CD4-positive, alpha-beta T cell (primary cell): ENCODE measurements around the gene DNAH1. TPM values are rescaled to one million over a fixed set of nuclear protein-coding genes. Genes with fewer than 3 reads are reported as not detected.

Experiments used
- ATAC-seq: fragments of 200-7000 bp; cut with Tn5 transposase; one replicate; pipeline ENCODE4 v1.10.0; 2022; ENCODE audit warnings: mild to moderate bottlenecking; ENCODE audit not compliant: poor library complexity
- CTCF ChIA-PET: fragments of 350-600 bp; sonication (Branson Sonifier 250); formaldehyde crosslinking; loops from one replicate; lab custom pipeline; 2021; ENCODE audit warnings: antibody characterized with exemption, inconsistent platforms; lab: Charles Lee
- POLR2A ChIA-PET: fragments of 350-600 bp; sonication (Branson Sonifier 250); formaldehyde crosslinking; loops from one replicate; lab custom pipeline; 2021; ENCODE audit warnings: antibody characterized with exemption, inconsistent platforms; lab: Charles Lee
- DNase-seq, 14 experiments: peaks; one replicate each; pipeline ENCODE4 v3.0.0-alpha.2; 2013 to 2020; ENCODE audit warnings: mixed read lengths in 2 of 14
- H3K27ac ChIP-seq, 2 donors: one replicate each; pipeline versions ENCODE4 v1.5.1 to v1.7.0; 2013; ENCODE audit warnings: low read length in 2 of 2, low read depth in 1 of 2, mild to moderate bottlenecking in 1 of 2
- H3K27me3 ChIP-seq, 2 experiments: 1 replicate in 1 of 2; 2 replicates in 1 of 2; pipeline versions ENCODE4 v1.6.1 to v1.7.0; 2013; ENCODE audit warnings: low read length in 2 of 2, control low read depth in 1 of 2, mild to moderate bottlenecking in 1 of 2, moderate library complexity in 1 of 2; ENCODE audit not compliant: insufficient read depth in 2 of 2, control insufficient read depth in 1 of 2
- H3K36me3 ChIP-seq: one replicate; pipeline ENCODE4 v1.6.1; 2013; ENCODE audit warnings: low read length, control low read depth; ENCODE audit not compliant: insufficient read depth
- H3K4me1 ChIP-seq: one replicate; pipeline ENCODE4 v1.6.1; 2013; ENCODE audit warnings: low read length, control low read depth; ENCODE audit not compliant: insufficient read depth
- H3K4me3 ChIP-seq: one replicate; pipeline ENCODE4 v1.5.1; 2013; ENCODE audit warnings: mild to moderate bottlenecking, low read length, moderate library complexity
- H3K9me3 ChIP-seq, 2 experiments: 1 replicate in 1 of 2; 2 replicates in 1 of 2; pipeline versions ENCODE4 v1.6.1 to v1.7.0; 2013; ENCODE audit warnings: low read length in 2 of 2, mild to moderate bottlenecking in 2 of 2, control low read depth in 1 of 2, moderate library complexity in 1 of 2; ENCODE audit not compliant: control insufficient read depth in 1 of 2, insufficient read depth in 1 of 2
- H3K27ac Mint-ChIP-seq: one replicate; pipeline ENCODE4 v1.8.0; 2020; ENCODE audit warnings: mixed read lengths
- H3K27me3 Mint-ChIP-seq: one replicate; pipeline ENCODE4 v1.8.0; 2021; ENCODE audit warnings: mixed read lengths
- H3K36me3 Mint-ChIP-seq: one replicate; pipeline ENCODE4 v1.8.0; 2021; ENCODE audit warnings: low read depth, mixed read lengths
- H3K4me1 Mint-ChIP-seq: one replicate; pipeline ENCODE4 v1.8.0; 2021; ENCODE audit warnings: low read depth, mixed read lengths
- H3K4me3 Mint-ChIP-seq: one replicate; pipeline ENCODE4 v1.8.0; 2020; ENCODE audit warnings: mild to moderate bottlenecking, mixed read lengths
- H3K9me3 Mint-ChIP-seq: one replicate; pipeline ENCODE4 v1.8.0; 2020; ENCODE audit warnings: mixed read lengths
- CTCF ChIP-seq: fragments of 200-600 bp; IDR thresholded peaks from one replicate; pipeline ENCODE4 v1.8.0; 2022; ENCODE audit warnings: antibody characterized with exemption, mild to moderate bottlenecking
- intact Hi-C, 2 experiments: fragments of 100-400 bp; cut with DNase I in 1 of 2; cut with micrococcal nuclease in 1 of 2; formaldehyde crosslinking; loops; one replicate each; pipeline versions ENCODE4 v1.15.1 to v1.9.0; 2023 to 2025; cut with DNase I, micrococcal nuclease
- total RNA-seq, 174 experiments: library from RNA in 2 of 174; stranded (reverse) in 2 of 174; gene quantifications; one replicate each; pipeline ENCODE4 v1.2.3 and lab custom pipeline; 2021 to 2026

The DNAH1 gene
- total RNA-seq, 2 experiments from 2014 or later: 49.7 to 50.7 TPM

DNA sequence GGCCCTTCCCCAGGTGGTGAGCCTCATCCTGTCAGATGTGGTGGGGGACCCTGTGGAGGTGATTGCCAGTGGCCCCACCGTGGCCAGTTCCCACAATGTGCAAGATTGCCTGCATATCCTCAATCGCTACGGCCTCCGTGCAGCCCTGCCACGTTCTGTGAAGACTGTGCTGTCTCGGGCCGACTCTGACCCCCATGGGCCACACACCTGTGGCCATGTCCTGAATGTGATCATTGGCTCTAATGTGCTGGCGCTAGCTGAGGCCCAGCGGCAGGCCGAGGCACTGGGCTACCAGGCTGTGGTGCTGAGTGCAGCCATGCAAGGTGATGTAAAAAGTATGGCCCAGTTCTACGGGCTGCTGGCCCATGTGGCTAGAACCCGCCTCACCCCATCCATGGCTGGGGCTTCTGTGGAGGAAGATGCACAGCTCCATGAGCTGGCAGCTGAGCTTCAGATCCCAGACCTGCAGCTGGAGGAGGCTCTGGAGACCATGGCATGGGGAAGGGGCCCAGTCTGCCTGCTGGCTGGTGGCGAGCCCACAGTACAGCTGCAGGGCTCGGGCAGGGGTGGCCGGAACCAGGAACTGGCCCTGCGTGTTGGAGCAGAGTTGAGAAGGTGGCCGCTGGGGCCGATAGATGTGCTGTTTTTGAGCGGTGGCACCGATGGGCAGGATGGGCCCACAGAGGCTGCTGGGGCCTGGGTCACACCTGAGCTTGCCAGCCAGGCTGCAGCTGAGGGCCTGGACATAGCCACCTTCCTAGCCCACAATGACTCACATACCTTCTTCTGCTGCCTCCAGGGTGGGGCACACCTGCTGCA, 23.7 kb upstream of the DNAH1 start:
- Histone ChIP-seq H3K4me1 (peaks cover 38% of the 10 kb centered on the region), H3K9me3 (no peaks in the 10 kb centered on the region), H3K36me3 (peaks cover 54% of the 10 kb centered on the region), H3K27ac (no peak overlapping the region), H3K4me3 (no peak overlapping the region), H3K27me3 (no peaks in the 10 kb centered on the region)
- Mint-ChIP-seq H3K27me3 (no peaks in the 10 kb centered on the region), H3K4me3 (no peak overlapping the region), H3K9me3 (no peaks in the 10 kb centered on the region), H3K4me1 (peaks cover 34% of the 10 kb centered on the region), H3K27ac (no peak overlapping the region), H3K36me3 (peaks cover 54% of the 10 kb centered on the region)
- DNase-seq (no peak), ATAC-seq (no peak)
- no peak for TF ChIP-seq CTCF
- POLR2A ChIA-PET: interaction anchor here (1.1 to 1.2 kb wide), 2 partner anchors 14 to 61 kb away, joined by 3 read pairs; partner anchors contain the start of gene WDR82
- CTCF ChIA-PET: interaction anchor here (1.5 kb wide), 1 partner anchor 72 kb away, joined by 5 read pairs; no protein-coding TSS in a partner anchor
- intact Hi-C loops: loop anchor here in 1 of 2 experiments (5.0 kb wide), 1 partner anchor 155 kb away; the partner anchor contains the start of gene SEMA3G

GRCh38 chr3:52293491-52294319, 22.4 kb upstream of the DNAH1 start:
- DNase-seq (no peak), ATAC-seq (no peak)
- H3K4me1 Mint-ChIP-seq: peaks cover 28% of the 10 kb centered on the region
- Histone ChIP-seq H3K27me3 (no peaks in the 10 kb centered on the region), H3K4me1 (peaks cover 32% of the 10 kb centered on the region), H3K27ac (no peak overlapping the region), H3K9me3 (no peaks in the 10 kb centered on the region), H3K36me3 (peaks cover 54% of the 10 kb centered on the region), H3K4me3 (no peak overlapping the region)
- no peak for TF ChIP-seq CTCF
- H3K9me3 Mint-ChIP-seq: no peaks in the 10 kb centered on the region
- H3K27me3 Mint-ChIP-seq: no peaks in the 10 kb centered on the region
- ChIA-PET CTCF (no interaction called here), POLR2A (interaction anchor here (1.1 to 1.2 kb wide), 2 partner anchors 15 to 62 kb away, joined by 3 read pairs; partner anchors contain the start of gene WDR82)
- H3K36me3 Mint-ChIP-seq: peaks cover 42% of the 10 kb centered on the region
- intact Hi-C loops: loop anchor here in 1 of 2 experiments (5.0 kb wide), 1 partner anchor 154 kb away; the partner anchor contains the start of gene SEMA3G
- no peak overlapping the region for H3K27ac Mint-ChIP-seq
- H3K4me3 Mint-ChIP-seq: no peak overlapping the region

DNA sequence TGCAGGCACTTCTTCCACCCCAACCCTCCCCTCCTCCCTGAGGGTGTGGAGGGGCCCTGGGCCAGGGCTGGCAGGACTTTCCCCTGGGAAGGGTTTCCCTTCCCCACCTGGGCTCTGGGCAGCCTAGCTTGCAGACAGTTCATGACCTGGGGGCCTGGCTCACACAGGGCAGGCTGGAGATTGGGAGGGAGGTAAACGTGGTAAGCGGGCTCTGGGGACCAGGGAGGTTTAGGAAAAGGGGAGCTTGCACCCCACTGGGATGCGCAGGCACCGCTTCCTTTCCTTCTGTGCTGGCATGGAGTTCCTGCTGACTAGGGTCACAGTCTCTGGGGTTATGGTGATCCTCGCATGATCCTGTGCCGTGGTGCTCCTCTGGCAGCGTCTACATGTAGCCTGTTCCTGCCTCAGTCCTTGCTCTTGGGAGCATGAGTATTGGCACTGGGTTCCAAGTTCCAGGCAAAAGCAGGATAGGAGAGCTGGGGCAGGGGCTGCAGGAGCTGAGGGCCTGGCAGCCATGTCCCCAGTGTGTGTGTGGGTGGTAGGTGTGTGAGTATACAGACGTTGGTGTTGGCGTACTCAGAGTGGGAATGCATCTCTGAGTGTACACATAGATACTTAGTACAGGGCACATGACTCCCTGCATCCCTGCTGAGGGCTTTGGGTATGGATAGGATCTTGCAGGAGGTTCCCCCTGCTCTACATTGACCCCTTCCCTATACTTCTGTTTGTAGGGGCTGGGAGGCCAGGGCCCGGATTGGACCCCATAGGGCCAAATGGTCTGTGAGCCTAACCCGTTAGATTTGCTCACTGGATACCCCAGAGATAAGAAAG, 21.6 kb upstream of the DNAH1 start:
- no peaks in the 10 kb centered on the region for H3K27me3 ChIP-seq
- H3K4me1 ChIP-seq: peaks cover 23% of the 10 kb centered on the region
- H3K4me3 ChIP-seq: no peak overlapping the region
- no peak overlapping the region for H3K27ac ChIP-seq
- Mint-ChIP-seq H3K4me1 (peaks cover 20% of the 10 kb centered on the region), H3K36me3 (peaks cover 38% of the 10 kb centered on the region), H3K4me3 (no peak overlapping the region), H3K9me3 (no peaks in the 10 kb centered on the region), H3K27me3 (no peaks in the 10 kb centered on the region), H3K27ac (no peak overlapping the region)
- peaks cover 54% of the 10 kb centered on the region for H3K36me3 ChIP-seq
- TF ChIP-seq CTCF: no peak
- ATAC-seq: no peak
- H3K9me3 ChIP-seq: no peaks in the 10 kb centered on the region
- POLR2A ChIA-PET: no interaction called here
- intact Hi-C loops: loop anchor here in 1 of 2 experiments (5.0 kb wide), 1 partner anchor 153 kb away; the partner anchor contains the start of gene SEMA3G
- CTCF ChIA-PET: no interaction called here
- DNase-seq: no peak
